Ovary (tissue), 9 donors: ENCODE results near the gene MAOA. TPM values are rescaled to one million over a fixed set of nuclear protein-coding genes. Genes with fewer than 3 reads are reported as not detected.

Source experiments
- DNase-seq, 5 donors: peaks; one replicate each; pipeline ENCODE4 v3.0.0-alpha.2; 2019 to 2020
- H3K27ac ChIP-seq, 2 donors: fragments of 200-600 bp; one replicate each; pipeline versions ENCODE4 v1.5.1 to v1.8.0; 2019 to 2022
- H3K27me3 ChIP-seq: fragments of 200-600 bp; one replicate; pipeline ENCODE4 v1.8.0; 2022
- H3K36me3 ChIP-seq: fragments of 200-600 bp; sonication (generic); one replicate; pipeline ENCODE4 v1.5.1; 2019
- H3K4me1 ChIP-seq: one replicate; pipeline ENCODE4 v1.8.1; 2013; ENCODE audit warnings: mild to moderate bottlenecking, moderate library complexity; ENCODE audit not compliant: insufficient read depth
- H3K4me3 ChIP-seq: fragments of 200-600 bp; sonication (generic); one replicate; pipeline ENCODE4 v1.5.1; 2017
- H3K9me3 ChIP-seq, 2 donors: fragments of 200-600 bp in 1 of 2; sonication (generic) in 1 of 2; one replicate each; pipeline versions ENCODE4 v1.5.1 to v1.8.1; 2013 to 2019; ENCODE audit warnings: mild to moderate bottlenecking in 1 of 2, moderate library complexity in 1 of 2
- CTCF ChIP-seq, 3 donors: fragments of 450-650 bp in 2 of 3; fragments of 200-600 bp in 1 of 3; IDR thresholded peaks; one replicate each; pipeline versions ENCODE4 v1.5.1 to v1.8.0; 2016 to 2022; ENCODE audit warnings: antibody characterized with exemption in 3 of 3, mild to moderate bottlenecking in 1 of 3
- EP300 ChIP-seq: sonication (generic); formaldehyde crosslinking; IDR thresholded peaks from one replicate; pipeline ENCODE4 v1.6.1; 2017; ENCODE audit warnings: antibody characterized with exemption
- POLR2A ChIP-seq: fragments of 450-650 bp; IDR thresholded peaks from one replicate; pipeline ENCODE4 v1.6.1; 2017; ENCODE audit warnings: antibody characterized with exemption, mild to moderate bottlenecking, moderate library complexity
- WGBS, 3 donors: extraction: QIAGEN DNeasy Blood & Tissue Kit in 1 of 3; methylation state at CpG; one replicate each; pipeline versions ENCODE4 v1.1.5 to v1.1.7; 2013 to 2017; 5-methylcytosine and 5-hydroxymethylcytosine counted together
- intact Hi-C, 4 donors: fragments of 100-400 bp; cut with DNase I; formaldehyde crosslinking; loops; one replicate each; pipeline versions ENCODE4 v1.11.0 to v1.15.1; 2022 to 2023
- polyA plus RNA-seq, 2 donors: library from polyadenylated mRNA; stranded (reverse); fragments of 200-250 nt in 1 of 2; fragments of 350-450 nt in 1 of 2; fragmentation: Illumina TruSeq in 1 of 2; extraction: RNeasy Lipid Tissue Mini Kit (QIAGEN cat#74804) in 1 of 2; gene quantifications; one replicate each; pipeline ENCODE4 v1.2.3, GENCODE V29; 2013 to 2014
- total RNA-seq, 7 donors: library from RNA; depleted of rRNA in 2 of 7; stranded (reverse); fragments of >200 nt in 2 of 7; fragmentation: NEBNext Ultra II Directional in 3 of 7; extraction: Animal tissue kit (Norgen Biotek cat#: 25700) in 3 of 7; gene quantifications; one replicate each; pipeline versions ENCODE4 v1.1.0 to v1.2.4, GENCODE V29; 2016 to 2023
- donor health status: DM: no; HTN: no; CAD: no; lungs with moderate emphysema.
- donor health status: DM: no; HTN: no; CAD: no.
- donor health status: Bipolar disorder and iron deficiency.
- donor health status: DM: yes; HTN: yes; CAD: no.
- donor health status: DM: no; HTN: no; CAD: no.
- donor health status: DM: yes; HTN: yes; CAD: no.

The MAOA gene
- total and polyA plus RNA-seq, 9 donors: 30.7 to 121 (median 74.2) TPM

DNA sequence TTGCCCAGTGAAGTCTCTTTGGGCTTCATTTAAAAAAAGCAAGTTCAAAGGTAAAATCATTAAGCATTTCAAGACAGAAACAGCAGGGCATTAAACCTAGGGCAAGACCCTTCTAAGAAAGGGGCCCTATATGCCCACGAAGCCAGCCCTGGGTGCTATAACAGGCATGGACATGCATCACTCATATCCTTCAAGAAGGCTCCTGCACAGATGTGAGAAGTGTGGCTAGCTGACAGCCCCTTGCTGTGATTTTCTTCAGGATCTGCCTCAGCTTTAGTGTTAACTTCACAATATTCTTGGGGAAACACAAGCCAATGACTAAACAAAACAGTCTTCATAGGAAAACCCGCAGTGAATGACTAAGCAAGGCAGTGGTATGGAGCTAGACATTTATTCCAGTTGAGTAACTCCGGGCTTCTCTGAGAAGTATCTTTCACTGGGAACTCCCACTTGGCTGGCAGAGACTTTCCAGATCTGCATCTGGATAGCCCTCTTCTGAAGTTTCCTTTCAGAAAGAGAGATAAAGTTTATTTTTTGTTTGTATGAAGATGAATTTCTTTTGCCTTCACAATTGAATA lies 11.9 kb upstream of the MAOA start:
- intact Hi-C loops: no loop called here

GRCh38 chrX:43646800-43647199 lies 9.3 kb upstream of the MAOA start:
- DNase-seq: no peak
- Histone ChIP-seq H3K36me3 (no peaks in the 10 kb centered on the region), H3K4me3 (no peak overlapping the region), H3K27me3 (no peaks in the 10 kb centered on the region), H3K27ac (no peak overlapping the region), H3K4me1 (no peaks in the 10 kb centered on the region), H3K9me3 (no peaks in the 10 kb centered on the region)
- TF ChIP-seq CTCF (IDR thresholded peaks at IDR 0.05) (no peak), POLR2A (no peak), EP300 (no peak)
- intact Hi-C loops: no loop called here
- 77 to 86% (median 83%) methylated on average over 3 of the region's 3 CpGs for WGBS, 3 donors

More for the DNA sequence above, 11.9 kb upstream of the MAOA start:
- H3K27me3 ChIP-seq: no peaks in the 10 kb centered on the region
- no peaks in the 10 kb centered on the region for H3K9me3 ChIP-seq
- H3K4me3 ChIP-seq: no peak overlapping the region
- H3K27ac ChIP-seq: no peak overlapping the region
- no peak for DNase-seq
- no peaks in the 10 kb centered on the region for H3K4me1 ChIP-seq
- no peak for TF ChIP-seq CTCF (IDR thresholded peaks at IDR 0.05)
- 45 to 56% (median 52%) methylated on average over 3 of the region's 3 CpGs for WGBS, 3 donors
- no peaks in the 10 kb centered on the region for H3K36me3 ChIP-seq

DNA sequence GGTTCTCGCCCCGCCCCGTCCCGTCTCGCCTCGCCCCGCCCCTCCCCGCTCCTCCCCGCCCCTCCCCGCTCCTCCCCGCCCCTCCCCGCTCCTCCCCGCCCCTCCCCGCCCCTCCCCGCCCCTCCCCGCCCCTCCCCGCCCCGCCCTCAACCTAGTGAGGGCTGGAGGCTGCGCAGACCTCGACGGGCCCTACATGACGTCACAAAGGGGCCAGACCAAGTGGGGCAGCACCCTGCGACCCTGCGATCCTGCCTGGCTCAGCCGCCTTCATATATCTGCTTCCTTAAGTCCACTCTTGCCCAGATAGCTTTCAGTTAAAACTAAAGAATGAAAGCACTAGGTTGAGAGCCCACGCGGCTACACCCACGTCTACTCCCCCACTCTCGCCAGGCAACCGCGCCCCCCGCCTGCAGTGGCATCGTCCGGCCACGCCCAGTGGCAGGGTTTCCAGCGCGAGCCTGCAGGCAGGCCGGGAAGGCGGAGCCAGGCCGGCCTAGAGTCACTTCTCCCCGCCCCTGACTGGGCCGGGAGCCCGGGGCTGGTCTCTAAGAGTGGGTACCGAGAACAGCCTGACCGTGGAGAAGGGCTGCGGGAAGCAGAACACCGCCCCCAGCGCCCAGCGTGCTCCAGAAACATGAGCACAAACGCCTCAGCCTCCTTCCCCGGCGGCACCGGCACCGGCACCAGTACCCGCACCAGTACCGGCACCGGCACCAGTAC lies 1.5 kb upstream of the MAOA start:
- Histone ChIP-seq H3K27ac (peak overlapping the region; percentile 33 to 79), H3K4me1 (no peaks in the 10 kb centered on the region), H3K9me3 (no peaks in the 10 kb centered on the region), H3K36me3 (no peaks in the 10 kb centered on the region), H3K27me3 (no peaks in the 10 kb centered on the region), H3K4me3 (peak overlapping the region; percentile 60)
- 25 to 31% (median 29%) methylated on average over 47 to 54 of the region's 57 CpGs for WGBS, 3 donors
- DNase-seq: peak; percentile 90 to 95 (median 93)
- intact Hi-C loops: loop anchor here in 1 of 4 donors (10.0 kb wide), 1 partner anchor 50 kb away; no protein-coding TSS in a partner anchor
- TF ChIP-seq CTCF (IDR thresholded peaks at IDR 0.05): peak in 2 of 3 donors; percentile 23 to 33
- TF ChIP-seq POLR2A: peak; percentile 81
- no peak for TF ChIP-seq EP300

DNA sequence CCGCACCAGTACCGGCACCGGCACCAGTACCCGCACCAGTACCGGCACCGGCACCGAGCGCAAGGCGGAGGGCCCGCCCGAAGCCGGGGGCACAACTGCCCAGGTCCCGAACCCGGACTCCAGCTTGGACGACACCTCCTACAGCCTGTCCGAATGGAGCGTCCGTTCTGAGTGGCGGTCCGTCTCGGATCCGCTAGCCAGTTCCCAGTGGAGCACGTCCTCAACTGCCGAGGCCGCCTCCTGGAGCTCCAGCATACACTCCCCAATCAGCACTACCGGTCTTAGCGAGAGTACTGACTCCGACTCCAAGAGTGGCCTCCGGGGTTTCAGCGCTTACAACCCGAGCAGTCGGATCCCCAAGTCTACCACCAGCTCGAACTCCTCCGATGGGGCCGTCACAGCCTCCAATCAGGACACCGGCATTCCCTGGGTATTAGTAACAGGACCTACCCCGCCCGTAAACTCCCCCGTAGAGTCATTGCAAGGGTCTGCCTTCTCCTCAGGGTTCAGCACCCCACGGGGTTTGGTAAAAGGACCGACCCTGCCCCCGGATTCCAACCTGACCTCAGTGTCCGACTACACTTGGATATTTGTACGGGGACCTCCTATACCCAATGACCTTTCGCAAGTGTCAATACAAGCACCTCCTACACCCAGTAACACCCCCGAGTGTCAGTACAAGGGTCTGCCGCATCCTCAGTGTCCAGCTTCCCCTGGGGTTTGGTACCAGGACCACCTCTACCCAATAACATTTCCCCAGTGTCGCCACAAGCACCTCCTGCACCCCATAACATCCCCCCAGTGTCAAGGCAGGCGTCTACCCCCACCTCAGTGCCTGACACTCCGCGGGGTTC lies 721 bp upstream of the MAOA start:
- H3K4me3 ChIP-seq: peak overlapping the region; percentile 60
- 35 to 36% (median 35%) methylated on average over 46 to 51 of the region's 51 CpGs for WGBS, 3 donors
- DNase-seq: peak in 3 of 5 donors; percentile 43 to 54 (median 51)
- peak overlapping the region; percentile 33 to 79 for H3K27ac ChIP-seq
- no peak for TF ChIP-seq EP300
- TF ChIP-seq POLR2A: no peak
- TF ChIP-seq CTCF (IDR thresholded peaks at IDR 0.05): peak in 1 of 3 donors; percentile 2
- H3K27me3 ChIP-seq: no peaks in the 10 kb centered on the region
- no peaks in the 10 kb centered on the region for H3K9me3 ChIP-seq
- intact Hi-C loops: loop anchor here in 1 of 4 donors (10.0 kb wide), 1 partner anchor 49 kb away; no protein-coding TSS in a partner anchor
- no peaks in the 10 kb centered on the region for H3K36me3 ChIP-seq
- H3K4me1 ChIP-seq: no peaks in the 10 kb centered on the region
